ENCODE measurements around the gene TRNAU1AP.
"Not testable (repeated sequence)": the region's sequence is repeated elsewhere in the genome, so short reads cannot be mapped to it uniquely, and the experiment has no call there.

TRNAU1AP gene

GRCh38 chr1:28521502-28522164 is 31.3 kb upstream of the TRNAU1AP start:
- no peak for DNase-seq (ENCODE audit: low spot score)

DNA sequence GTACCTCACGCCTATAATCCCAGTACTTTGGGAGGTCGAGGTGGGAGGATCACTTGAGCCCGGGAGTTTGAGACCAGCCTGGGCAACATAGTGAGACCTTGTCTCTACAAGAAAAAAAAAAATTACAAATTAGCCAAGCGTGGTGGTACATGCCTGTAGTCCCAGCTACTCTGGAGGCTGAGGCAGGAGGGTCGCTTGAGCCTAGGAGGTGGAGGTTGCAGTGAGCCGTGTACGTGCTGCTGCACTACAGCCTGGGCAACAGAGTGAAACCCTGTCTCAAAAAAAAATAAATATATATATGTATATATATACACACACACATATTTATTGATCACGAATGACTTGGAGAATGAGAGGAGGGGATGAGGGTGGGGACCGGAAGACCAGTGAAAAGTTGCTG is 30.3 kb upstream of the TRNAU1AP start:
- not testable (repeated sequence) for DNase-seq (ENCODE audit: low spot score)

- not testable (repeated sequence) for DNase-seq (ENCODE audit: low spot score)
Measured at GRCh38 chr1:28525002-28525642, 27.8 kb upstream of the TRNAU1AP start.

DNA sequence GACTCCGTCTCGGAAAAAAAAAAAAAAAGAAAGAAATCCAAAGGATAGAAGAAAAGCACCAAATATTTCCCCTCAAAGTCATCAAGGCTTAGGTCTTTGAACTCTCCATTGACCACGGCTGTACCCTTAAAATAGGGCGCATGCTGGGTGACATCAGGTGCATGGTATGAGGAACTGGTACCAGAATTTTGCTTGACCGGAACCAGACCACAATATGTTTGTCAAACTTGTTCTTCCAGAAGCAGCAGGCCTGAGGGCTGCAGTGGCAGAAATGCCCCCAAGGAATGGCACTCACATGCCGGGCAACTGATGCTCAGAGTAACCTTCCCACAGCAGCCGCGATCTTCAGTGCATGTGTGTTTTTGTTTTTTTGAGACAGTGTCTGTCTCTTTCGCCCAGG is 26.0 kb upstream of the TRNAU1AP start:
- DNase-seq (ENCODE audit: low spot score): no peak

DNA sequence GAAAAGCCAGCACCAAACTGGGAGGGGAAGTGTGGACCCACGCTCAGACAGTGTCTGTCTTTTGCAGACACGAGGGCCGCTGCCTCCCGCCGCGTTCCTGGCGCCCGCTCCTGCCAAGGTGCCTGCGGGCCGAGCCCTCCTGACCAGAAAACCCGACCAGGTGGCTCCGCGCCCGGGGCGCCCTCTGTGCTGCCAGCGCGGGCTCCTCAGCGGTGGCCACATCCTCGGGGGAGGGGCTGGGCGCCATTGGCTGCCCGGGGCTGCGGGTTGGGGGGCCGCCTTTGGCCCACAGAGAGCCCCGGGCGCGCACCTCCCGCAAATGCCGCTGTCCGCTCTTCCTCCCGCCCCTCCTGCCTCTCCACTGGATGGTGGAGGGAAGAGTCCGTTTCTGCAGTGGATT is 22.4 kb upstream of the TRNAU1AP start:
- no peak for DNase-seq (ENCODE audit: low spot score)

DNA sequence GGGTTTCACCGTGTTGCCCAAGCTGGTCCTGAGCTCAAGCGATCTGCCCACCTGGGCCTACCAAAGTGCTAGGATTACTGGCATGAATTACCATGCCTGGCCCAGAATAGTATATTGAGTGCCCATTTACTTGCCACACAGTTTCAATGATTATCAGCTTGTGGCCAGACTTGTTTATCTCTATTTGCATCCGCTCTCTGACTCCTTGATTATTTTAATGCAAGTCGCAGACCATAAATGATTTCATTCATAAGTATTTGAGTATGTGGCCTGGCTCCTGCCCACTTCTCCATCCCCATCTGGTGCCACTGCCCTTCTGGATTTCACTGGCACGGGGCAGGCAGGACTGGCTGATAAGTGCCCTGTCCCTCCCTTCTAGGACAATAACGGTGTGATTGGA is 18.2 kb upstream of the TRNAU1AP start:
- no peak for DNase-seq (ENCODE audit: low spot score)

GRCh38 chr1:28535180-28535579 is 17.7 kb upstream of the TRNAU1AP start:
- no peak for DNase-seq (ENCODE audit: low spot score)

DNA sequence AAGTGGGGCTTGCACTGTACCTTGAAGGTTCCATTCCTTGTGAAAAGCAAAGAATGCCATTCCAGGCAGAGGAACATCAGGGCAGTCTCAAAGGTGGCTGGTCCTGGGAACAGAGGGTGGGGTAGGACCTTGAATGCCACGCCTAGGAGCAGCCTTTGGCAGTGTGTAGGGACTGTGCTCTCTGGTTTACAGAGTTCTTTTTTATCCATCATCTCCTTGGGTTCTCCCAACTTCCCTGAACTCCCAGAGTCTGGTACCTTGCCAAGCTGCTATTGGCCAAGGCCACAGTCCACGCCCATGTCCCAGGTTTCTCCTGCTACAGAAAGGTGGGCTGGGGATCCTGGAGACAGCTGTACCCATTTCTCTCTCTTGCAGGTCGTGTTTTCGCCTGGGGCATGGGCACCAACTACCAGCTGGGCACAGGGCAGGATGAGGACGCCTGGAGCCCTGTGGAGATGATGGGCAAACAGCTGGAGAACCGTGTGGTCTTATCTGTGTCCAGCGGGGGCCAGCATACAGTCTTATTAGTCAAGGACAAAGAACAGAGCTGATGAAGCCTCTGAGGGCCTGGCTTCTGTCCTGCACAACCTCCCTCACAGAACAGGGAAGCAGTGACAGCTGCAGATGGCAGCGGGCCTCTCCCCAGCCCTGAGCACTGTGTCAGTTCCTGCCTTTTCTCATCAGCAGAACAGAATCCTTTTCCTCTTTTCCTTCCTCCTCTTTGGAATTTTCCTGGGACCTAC is 15.3 kb upstream of the TRNAU1AP start:
- DNase-seq (ENCODE audit: low spot score): no peak

- no peak for DNase-seq (ENCODE audit: low spot score)
Measured at GRCh38 chr1:28538286-28538685, 14.6 kb upstream of the TRNAU1AP start.

- DNase-seq (ENCODE audit: low spot score): no peak
Measured at GRCh38 chr1:28540651-28541050, 12.2 kb upstream of the TRNAU1AP start.

DNA sequence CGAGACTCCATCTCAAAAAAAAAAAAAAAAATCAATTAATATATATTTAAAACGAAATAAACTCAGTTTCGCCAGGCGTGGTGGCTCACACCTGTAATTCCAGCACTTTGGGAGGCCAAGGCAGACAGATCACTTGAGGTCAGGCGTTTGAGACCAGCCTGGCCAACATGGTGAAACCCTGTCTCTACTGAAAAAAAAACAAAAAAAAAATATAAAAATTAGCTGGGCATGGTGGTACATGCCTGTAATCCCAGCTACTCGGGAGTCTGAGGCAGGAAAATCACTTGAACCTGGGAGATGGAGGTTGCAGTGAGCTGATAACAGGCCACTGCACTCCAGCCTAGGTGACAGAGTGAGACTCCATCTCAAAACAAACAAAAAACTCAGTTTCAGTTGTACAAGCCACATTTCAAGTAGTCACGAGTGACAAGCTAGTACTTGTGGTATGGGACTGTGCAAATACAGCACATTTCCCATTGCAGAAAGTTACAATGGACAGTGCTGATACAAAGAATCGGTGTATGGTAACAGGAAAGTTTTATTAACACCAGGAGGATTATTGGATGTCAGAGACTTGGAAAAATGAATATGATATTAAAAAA is 11.4 kb upstream of the TRNAU1AP start:
- DNase-seq (ENCODE audit: low spot score): not testable (repeated sequence)

- no peak for DNase-seq (ENCODE audit: low spot score)
Measured at GRCh38 chr1:28545246-28545628, 7.6 kb upstream of the TRNAU1AP start.

DNA sequence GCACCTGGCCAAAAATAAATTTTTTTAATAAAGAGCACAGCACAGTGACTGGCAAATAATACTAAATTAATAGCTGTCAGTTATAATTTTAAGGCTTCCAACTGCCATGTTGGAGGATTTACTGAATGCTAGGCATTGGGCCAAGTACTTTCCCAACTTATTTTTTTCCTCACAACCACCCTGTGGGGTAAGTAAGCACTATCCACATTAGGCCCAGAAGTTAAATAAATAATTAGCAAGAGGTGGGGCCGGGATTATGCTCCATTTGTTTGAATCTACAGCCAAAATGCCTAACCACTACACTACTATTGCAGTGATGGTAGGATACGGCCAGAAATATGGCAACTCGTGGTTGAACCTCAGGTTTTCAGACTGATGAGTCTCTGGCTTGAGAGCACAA is 4.6 kb upstream of the TRNAU1AP start:
- DNase-seq (ENCODE audit: low spot score): no peak

GRCh38 chr1:28551381-28551780 is 1.5 kb upstream of the TRNAU1AP start:
- no peak for DNase-seq (ENCODE audit: low spot score)

GRCh38 chr1:28560886-28561285 is 8.0 kb downstream of the TRNAU1AP start:
- DNase-seq (ENCODE audit: low spot score): no peak

DNA sequence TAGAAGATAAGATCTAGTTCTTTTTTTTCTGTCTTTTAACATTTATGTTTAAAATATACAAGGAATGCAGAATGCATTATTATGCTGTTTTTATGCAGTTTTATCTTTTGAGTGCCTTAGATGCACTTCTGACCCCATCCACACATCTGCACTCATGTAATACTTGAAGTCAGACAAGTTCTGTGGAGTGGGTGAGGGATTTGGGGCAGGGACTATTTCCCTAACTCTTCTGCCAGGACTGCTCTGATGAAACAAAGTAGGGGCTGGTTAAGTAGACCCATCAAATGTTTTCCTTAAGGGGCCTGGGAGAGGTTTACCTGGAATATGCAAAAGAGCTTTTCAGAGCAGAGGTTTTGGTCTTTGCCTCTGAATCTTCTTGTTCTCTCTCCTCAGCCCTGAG is 11.4 kb downstream of the TRNAU1AP start:
- no peak for DNase-seq (ENCODE audit: low spot score)

DNA sequence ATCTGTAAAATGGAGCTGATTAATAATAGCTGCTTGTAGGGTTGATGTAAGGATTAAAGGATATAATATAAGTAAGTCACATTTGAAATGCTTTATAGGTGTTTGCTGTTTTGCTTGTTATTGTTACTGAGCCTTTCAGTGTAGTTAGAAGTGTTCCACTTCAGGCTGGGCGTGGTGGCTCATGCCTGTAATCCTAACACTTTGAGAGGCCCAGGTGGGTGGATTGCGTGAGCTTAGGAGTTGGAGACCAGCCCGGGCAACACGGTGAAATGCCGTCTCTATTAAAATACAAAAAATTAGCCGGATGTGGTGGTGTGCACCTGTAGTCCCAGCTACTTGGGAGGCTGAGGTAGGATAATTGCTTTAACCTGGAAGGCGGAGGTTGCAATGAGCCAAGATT is 12.2 kb downstream of the TRNAU1AP start:
- DNase-seq (ENCODE audit: low spot score): no peak

DNA sequence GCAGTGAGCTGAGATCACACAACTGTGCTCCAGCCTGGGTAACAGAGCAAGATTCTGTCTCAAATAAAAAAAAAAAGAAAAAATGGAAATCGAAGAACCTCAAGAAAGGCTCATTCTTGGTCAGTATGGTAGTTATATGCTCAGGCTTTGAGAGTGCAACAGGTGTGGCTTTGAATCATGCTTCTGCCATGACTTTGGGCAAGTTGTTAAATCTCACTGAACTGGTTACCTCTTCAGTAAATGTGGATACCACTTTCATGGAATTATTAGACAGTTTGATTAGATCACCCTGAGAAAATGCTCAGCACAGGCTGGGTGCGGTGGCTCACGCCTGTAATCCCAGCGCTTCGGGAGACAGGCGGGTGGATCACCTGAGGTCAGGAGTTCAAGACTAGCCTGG is 12.8 kb downstream of the TRNAU1AP start:
- no peak for DNase-seq (ENCODE audit: low spot score)

DNA sequence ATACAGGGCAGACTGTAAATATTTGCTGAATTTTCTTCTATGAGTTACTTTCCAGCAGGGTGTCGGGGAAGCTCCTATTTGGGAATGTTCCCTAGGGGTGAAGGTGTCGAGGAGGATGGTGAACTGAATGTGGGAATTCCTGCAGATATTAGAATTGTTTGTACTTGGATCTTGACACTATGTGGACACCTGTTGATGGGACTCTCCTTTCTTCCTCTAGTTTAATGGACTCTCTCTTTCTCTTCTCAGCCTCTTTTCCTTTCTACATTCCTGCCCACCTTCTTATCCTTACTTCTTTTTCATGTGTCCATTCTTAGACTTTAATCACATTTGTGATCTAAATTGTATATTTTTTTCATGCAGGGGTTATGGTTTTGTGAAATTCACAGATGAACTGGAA is 14.0 kb downstream of the TRNAU1AP start:
- DNase-seq (ENCODE audit: low spot score): no peak

GRCh38 chr1:28571911-28572310 is 19.0 kb downstream of the TRNAU1AP start:
- DNase-seq (ENCODE audit: low spot score): no peak

DNA sequence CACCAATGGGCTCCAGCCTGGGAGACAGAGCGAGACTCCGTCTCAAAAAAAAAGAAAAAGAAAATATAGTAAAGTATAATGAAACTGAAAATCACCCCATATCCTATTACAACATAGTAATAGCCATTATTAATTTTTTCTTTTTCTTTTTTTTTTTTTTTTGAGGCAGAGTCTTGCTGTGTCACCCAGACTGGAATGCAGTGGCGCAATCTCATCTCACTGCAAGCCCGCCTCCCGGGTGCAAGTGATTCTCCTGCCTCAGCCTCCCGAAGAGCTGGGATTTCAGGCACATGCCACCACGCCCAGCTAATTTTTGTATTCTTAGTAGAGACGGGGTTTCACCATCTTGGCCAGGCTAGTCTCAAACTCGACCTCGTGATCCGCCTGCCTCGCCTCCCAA is 20.0 kb downstream of the TRNAU1AP start:
- not testable (repeated sequence) for DNase-seq (ENCODE audit: low spot score)

DNA sequence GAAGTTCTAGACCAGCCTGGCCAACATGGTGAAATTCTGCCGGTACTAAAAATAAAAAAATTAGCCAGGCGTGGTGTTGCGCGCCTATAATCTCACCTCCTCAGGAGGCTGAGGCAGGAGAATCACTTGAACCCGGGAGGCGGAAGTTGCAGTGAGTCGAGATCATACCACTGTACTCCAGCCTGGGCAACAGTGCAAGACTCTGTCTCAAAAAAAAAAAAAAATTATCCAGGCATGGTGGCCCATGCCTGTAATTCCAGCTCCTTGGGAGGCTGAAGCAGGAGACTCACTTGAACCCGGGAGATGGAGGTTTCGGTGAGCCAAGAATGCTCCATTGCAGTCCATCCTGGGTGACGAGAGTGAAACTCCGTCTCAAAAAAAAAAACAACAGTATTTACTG is 20.7 kb downstream of the TRNAU1AP start:
- DNase-seq (ENCODE audit: low spot score): no peak
